ENCODE measurements around the gene NXNL1. TPM values are rescaled to one million over a fixed set of nuclear protein-coding genes. Genes with fewer than 3 reads are reported as not detected.
A peak's percentile ranks its signal among the peaks of the same experiment; 100 is the strongest.

Gene NXNL1
- total RNA-seq, 3 donors from 2014 or later, result not detected

DNA sequence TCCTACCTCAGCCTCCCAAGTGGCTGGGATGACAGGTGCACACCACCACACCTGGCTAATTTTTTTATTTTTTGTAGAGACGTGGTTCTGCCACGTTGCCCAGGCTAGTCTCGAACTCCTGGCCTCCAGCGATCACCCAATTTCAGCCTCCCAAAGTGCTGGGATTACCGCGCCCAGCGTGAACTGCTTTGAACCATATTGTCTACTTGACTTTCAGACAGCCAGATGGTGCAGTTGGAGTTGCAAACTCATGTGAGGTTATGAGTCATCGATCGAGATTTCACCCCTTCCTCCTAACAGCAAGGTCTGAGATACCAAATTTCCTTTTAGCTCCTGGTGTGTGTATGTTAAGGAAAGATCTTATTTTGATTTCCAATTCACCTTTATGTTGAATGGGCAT lies 12.3 kb upstream of the NXNL1 start:
- Mint-ChIP-seq H3K27me3 (ENCODE audit: low read depth) (no peaks in the 10 kb centered on the region), H3K4me3 (peak overlapping the region; percentile 11), H3K36me3 (ENCODE audit: insufficient read depth) (no peaks in the 10 kb centered on the region), H3K9me3 (no peaks in the 10 kb centered on the region), H3K4me1 (ENCODE audit: low read depth) (peaks cover 25% of the 10 kb centered on the region)
- DNase-seq (no peak), ATAC-seq (no peak)

DNA sequence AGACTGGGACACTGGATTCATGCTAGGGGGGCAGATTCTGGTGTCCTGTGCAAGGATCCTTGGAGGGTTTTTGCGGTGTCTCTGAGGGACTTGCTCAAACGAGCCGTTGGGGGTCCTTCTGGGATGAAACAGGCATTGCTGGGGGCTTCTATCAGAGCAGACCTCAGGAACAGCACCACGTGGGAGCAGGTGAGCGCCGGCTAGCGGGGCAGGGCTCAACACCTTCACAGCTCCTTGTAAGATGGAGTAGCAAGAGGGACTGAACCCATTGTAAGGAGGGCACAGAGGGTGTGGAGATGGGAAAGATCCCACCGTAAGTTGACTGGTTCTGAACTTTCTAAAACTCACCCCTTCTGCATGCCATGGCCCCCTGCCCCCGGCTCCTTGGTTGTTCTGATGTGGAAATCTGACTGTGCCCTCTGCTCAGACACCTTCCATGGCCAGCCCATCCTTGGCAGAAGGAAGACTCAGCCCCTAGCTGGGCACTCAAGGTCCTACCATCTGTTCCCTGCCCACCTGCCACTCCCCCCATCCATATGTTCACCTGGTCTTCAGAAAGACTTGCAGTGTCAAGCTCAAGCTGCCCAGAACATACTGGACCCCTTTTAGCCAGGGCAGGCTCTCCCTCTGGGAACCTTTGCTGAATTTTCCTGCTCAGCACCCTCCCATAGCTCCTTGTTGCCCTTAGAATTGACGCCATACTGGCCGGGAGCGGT lies 10.8 kb upstream of the NXNL1 start:
- H3K9me3 Mint-ChIP-seq, result no peaks in the 10 kb centered on the region
- peak overlapping the region; percentile 91 for H3K4me3 Mint-ChIP-seq
- no peak for ATAC-seq
- no peak for DNase-seq
- peaks cover 25% of the 10 kb centered on the region for H3K4me1 Mint-ChIP-seq (ENCODE audit: low read depth)
- no peaks in the 10 kb centered on the region for H3K27me3 Mint-ChIP-seq (ENCODE audit: low read depth)
- no peaks in the 10 kb centered on the region for H3K36me3 Mint-ChIP-seq (ENCODE audit: insufficient read depth)

DNA sequence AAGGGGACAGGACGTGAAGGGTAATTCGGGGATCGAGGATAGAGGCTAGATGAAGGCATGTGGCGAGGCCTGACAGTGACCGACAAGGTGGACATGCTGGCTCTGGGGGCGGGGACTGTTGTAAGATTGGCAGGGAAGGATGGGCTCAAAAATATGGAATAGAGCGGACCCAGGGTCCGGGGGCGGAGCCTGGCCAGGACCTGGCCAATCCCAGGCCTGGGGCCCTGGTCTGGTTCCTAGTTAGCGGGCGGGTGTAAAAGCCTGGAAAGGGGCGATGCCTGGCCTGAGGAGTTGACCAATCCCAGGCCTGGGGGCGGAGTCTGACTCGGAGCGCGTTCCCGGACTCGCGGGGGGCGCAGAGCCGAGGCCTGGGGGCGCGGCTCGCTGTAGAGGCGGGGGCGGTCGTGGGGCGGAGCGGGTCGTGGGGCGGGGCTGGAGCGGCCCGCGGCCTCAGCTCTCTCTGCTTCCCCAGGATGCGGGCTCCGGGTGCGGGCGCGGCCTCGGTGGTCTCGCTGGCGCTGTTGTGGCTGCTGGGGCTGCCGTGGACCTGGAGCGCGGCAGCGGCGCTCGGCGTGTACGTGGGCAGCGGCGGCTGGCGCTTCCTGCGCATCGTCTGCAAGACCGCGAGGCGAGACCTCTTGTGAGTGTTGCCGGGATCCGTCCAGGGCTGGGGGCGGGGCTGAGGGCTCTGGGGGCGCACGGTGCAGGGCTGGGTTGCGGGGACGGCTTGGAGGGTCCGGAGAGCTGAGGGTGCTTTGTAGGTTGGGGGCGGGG lies 9.5 kb upstream of the NXNL1 start, which contains the start of gene SLC27A1:
SLC27A1 (plus strand) TSS at position 457 of the 774 bp plus-strand sequence; CDS start at position 474, 17 bp downstream.
- DNase-seq (peak; percentile 84), ATAC-seq (peak; percentile 88 to 91)
- H3K36me3 Mint-ChIP-seq (ENCODE audit: insufficient read depth), result no peaks in the 10 kb centered on the region
- H3K4me1 Mint-ChIP-seq (ENCODE audit: low read depth), result peaks cover 28% of the 10 kb centered on the region
- peak within 1 kb of the TSS; percentile 91 for H3K4me3 Mint-ChIP-seq
- no peaks in the 10 kb centered on the region for H3K9me3 Mint-ChIP-seq
- H3K27me3 Mint-ChIP-seq (ENCODE audit: low read depth), result no peaks in the 10 kb centered on the region

DNA sequence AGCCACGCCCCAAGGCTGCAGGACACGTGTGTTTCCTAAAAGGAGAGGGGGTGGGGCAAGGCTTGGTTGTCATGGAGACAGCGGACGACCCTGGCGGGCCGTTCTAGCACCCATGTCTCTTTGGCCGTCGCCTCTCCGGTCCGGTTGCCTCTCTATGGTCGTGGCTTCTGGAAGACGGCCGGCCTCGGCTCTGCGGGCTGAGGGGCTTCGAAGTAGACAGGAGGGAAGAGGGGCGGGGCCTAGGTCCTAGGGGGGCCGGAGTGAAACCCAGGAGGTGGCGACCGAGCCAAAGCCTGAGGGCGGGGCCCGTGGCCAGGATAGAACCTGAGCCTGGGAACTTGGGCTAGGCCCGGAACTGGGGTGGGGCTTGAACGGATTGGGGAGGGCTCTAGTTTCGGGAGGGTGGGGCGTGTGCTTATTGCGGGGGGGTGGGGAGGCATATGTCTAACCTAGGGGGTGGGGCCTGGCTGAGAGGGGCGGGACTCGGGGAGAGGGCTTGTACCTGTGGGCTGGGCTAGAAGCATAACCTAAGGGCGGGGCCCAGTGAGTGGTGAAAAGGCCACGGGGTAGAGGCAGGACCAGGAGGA lies 8.8 kb upstream of the NXNL1 start:
- DNase-seq, result peak; percentile 91
- H3K27me3 Mint-ChIP-seq (ENCODE audit: low read depth), result no peaks in the 10 kb centered on the region
- ATAC-seq, result peak; percentile 81 to 82
- H3K4me1 Mint-ChIP-seq (ENCODE audit: low read depth), result peaks cover 28% of the 10 kb centered on the region
- no peaks in the 10 kb centered on the region for H3K36me3 Mint-ChIP-seq (ENCODE audit: insufficient read depth)
- H3K4me3 Mint-ChIP-seq, result peak overlapping the region; percentile 91
- no peaks in the 10 kb centered on the region for H3K9me3 Mint-ChIP-seq

DNA sequence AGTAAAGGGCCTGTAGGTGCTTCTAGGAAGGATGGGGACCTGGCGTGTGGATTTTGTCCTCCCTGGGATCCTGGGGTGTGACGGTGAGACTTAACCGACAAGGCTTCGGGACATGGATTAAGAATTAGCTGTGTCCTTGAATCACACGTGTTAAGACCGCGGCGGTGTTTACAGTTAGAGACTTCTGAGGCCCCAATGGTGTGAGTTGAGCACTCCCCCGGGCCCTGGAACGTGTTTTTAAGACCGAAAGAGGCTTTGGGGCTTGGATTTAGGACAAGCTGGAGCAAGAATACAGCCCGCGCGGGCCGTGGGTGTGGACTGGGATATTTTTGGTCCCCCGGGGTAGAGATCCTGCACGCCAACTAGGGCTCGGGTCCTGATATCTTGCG lies 8.4 kb upstream of the NXNL1 start:
- Mint-ChIP-seq H3K9me3 (no peaks in the 10 kb centered on the region), H3K27me3 (ENCODE audit: low read depth) (no peaks in the 10 kb centered on the region), H3K4me1 (ENCODE audit: low read depth) (peaks cover 28% of the 10 kb centered on the region), H3K4me3 (peak overlapping the region; percentile 91), H3K36me3 (ENCODE audit: insufficient read depth) (no peaks in the 10 kb centered on the region)
- no peak for DNase-seq
- ATAC-seq, result no peak

DNA sequence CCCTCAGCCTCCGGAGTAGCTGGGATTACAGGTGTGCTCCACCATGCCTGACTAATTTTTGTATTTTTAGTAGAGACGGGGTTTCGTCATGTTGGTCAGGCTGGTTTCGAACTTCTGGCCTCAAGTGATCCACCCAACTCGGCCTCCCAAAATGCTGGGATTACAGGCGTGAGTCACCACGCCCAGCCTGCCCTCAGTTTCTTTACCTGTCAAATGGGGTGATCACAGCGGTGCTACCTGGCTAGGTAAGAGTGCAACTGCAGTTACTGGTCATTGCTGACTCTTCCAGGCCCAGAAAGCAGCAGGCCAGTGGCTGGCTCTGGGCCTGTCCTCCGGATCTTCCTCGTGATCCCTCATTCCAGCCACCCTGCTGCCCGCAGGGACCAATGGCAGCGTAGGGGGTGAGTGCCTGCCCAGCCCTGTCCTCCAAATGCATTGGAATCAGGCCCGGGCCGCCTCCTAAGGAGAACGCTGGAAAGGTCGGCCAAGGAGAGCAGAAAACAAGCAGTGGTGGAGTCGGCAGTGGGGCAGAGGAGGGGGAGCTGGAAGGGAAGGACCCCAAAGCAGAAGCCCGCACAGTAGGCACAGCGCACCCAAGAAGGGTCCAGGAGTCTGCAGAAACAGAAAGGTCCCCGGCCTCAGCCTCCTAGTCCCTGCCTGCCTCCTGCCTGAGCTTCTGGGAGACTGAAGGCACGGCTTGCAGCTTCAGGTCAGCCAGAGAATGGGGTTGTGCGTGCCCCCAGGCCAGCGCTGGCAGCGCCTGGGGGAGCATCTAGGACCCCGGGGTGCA lies 7.8 kb upstream of the NXNL1 start:
- Mint-ChIP-seq H3K4me3 (peak overlapping the region; percentile 91), H3K4me1 (ENCODE audit: low read depth) (peaks cover 27% of the 10 kb centered on the region), H3K27me3 (ENCODE audit: low read depth) (no peaks in the 10 kb centered on the region), H3K9me3 (no peaks in the 10 kb centered on the region), H3K36me3 (ENCODE audit: insufficient read depth) (no peaks in the 10 kb centered on the region)
- ATAC-seq (no peak), DNase-seq (no peak)

DNA sequence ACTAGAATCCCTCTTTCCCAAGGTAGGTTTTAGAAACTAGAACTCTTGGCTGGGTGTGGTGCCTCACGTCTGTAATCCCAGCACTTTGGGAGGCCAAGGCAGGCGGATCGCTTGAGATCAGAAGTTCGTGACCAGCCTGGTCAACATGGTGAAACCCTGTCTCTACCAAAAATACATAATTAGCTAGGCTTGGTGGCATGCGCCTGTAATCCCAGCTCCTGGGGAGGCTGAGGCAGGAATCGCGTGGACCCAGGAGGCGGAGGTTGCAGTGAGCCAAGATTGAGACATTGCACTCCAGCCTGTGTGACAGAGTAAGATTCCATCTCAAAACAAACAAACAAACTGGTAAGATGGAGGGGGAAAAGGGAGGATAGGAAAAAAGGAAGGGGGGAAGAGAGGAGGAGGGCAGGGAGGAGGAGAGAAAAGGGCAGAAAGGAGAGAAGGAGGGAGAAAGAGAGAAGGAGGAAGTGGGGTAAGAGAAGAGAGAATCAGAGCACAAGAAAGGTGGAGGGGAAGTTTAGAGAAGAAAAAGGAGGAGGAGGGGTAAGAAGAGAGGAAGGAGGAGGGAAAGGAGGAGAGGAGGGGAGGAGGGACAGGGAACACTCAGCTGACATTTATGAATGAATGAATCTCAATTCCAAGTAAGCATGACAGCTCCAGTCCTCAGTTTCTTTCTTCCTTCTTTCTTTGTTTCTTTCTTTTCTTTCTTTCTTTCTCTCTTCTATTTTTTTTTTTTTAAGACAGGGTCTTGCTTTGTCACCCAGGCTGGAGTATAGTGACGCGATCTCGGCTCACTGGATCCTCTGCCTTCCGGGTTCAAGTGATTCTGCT lies 7.0 kb upstream of the NXNL1 start:
- no peak overlapping the region for H3K4me3 Mint-ChIP-seq
- H3K9me3 Mint-ChIP-seq, result no peaks in the 10 kb centered on the region
- H3K36me3 Mint-ChIP-seq (ENCODE audit: insufficient read depth), result no peaks in the 10 kb centered on the region
- ATAC-seq (no peak), DNase-seq (no peak)
- peaks cover 21% of the 10 kb centered on the region for H3K4me1 Mint-ChIP-seq (ENCODE audit: low read depth)
- H3K27me3 Mint-ChIP-seq (ENCODE audit: low read depth), result peaks cover under 1% of the 10 kb centered on the region

DNA sequence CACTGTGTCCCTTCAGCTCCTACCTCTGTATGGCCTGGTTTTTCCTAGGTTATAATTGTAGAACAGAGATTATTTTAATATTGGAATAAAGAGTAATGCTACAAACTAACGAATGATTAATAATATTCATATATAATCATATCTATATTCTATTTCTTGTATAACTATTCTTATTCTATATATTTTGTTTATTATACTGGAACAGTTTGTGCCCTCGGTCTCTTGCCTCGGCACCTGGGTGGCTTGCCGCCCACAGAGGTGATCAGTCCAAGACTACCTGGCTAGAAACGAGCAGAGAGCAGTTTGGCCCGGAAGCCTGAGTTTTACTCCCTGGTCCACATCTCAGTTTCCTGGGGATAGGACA lies 5.7 kb upstream of the NXNL1 start:
- Mint-ChIP-seq H3K36me3 (ENCODE audit: insufficient read depth) (no peaks in the 10 kb centered on the region), H3K27me3 (ENCODE audit: low read depth) (peaks cover 2% of the 10 kb centered on the region), H3K4me3 (no peak overlapping the region), H3K4me1 (ENCODE audit: low read depth) (peaks cover 21% of the 10 kb centered on the region), H3K9me3 (no peaks in the 10 kb centered on the region)
- no peak for DNase-seq
- no peak for ATAC-seq

DNA sequence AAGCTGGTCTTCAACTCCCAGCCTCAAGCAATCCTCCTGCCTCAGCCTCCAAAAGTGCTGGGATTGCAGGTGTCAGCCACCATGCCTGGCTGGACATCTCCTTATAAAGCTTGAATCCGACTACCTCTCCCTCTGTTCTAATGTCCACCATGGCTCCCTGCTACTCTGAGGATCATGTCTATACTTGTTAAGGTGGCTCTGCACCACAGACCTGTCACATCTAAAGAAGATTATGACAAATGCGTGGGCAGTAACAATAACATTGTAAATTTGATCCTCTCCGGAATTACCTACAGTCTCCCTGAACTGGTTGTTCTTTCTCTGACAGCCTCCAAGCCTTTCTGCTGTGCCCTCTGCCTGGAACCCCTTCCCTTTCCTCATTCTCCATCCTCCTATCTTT lies 1.8 kb downstream of the NXNL1 start:
- Mint-ChIP-seq H3K4me3 (no peak overlapping the region), H3K27me3 (ENCODE audit: low read depth) (peaks cover 36% of the 10 kb centered on the region), H3K9me3 (no peaks in the 10 kb centered on the region), H3K4me1 (ENCODE audit: low read depth) (peaks cover 2% of the 10 kb centered on the region), H3K36me3 (ENCODE audit: insufficient read depth) (no peaks in the 10 kb centered on the region)
- no peak for DNase-seq
- ATAC-seq, result no peak

DNA sequence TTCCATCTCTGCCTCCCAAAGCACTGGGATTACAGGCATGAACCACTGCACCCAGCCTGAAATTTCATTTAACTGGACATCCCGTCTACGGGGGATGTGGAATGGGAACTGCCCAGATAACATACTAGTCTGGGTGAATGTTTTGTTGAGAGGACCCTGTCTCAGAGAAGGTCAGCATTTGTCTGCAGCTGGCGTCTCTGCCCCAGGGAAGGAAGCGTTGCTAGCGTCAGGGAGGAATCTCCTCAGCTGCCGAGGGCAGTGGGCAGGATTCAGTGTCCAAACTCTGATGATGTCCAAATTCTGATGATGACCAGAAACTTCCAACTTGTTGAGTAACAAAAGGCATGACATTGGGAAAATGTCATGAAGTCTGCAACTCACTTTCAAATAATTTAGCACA lies 3.1 kb downstream of the NXNL1 start:
- ATAC-seq (no peak), DNase-seq (no peak)
- Mint-ChIP-seq H3K36me3 (ENCODE audit: insufficient read depth) (no peaks in the 10 kb centered on the region), H3K9me3 (no peaks in the 10 kb centered on the region), H3K27me3 (ENCODE audit: low read depth) (peaks cover 41% of the 10 kb centered on the region), H3K4me1 (ENCODE audit: low read depth) (peaks cover 6% of the 10 kb centered on the region), H3K4me3 (no peak overlapping the region)

DNA sequence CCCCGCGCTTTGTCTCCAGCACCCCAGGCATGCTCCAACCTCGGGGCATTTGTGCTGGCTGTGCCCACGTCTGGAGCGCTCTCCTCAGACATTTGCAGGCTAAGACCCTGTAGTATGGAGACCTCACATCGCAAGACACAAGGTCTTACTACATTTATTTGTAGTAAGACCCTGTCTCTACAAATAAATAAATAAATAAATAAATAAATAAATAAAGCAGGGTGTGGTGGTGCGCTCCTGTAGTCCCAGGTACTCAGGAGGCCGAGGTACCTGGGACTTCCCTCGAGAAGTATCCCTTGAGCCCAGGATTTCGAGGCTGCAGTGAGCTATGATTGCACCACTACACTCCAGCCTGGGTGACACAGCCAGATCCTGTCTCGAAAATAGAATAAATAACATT lies 4.6 kb downstream of the NXNL1 start:
- DNase-seq, result no peak
- no peaks in the 10 kb centered on the region for H3K36me3 Mint-ChIP-seq (ENCODE audit: insufficient read depth)
- no peaks in the 10 kb centered on the region for H3K9me3 Mint-ChIP-seq
- ATAC-seq, result no peak
- H3K4me1 Mint-ChIP-seq (ENCODE audit: low read depth), result peaks cover 6% of the 10 kb centered on the region
- no peak overlapping the region for H3K4me3 Mint-ChIP-seq
- H3K27me3 Mint-ChIP-seq (ENCODE audit: low read depth), result peaks cover 39% of the 10 kb centered on the region

DNA sequence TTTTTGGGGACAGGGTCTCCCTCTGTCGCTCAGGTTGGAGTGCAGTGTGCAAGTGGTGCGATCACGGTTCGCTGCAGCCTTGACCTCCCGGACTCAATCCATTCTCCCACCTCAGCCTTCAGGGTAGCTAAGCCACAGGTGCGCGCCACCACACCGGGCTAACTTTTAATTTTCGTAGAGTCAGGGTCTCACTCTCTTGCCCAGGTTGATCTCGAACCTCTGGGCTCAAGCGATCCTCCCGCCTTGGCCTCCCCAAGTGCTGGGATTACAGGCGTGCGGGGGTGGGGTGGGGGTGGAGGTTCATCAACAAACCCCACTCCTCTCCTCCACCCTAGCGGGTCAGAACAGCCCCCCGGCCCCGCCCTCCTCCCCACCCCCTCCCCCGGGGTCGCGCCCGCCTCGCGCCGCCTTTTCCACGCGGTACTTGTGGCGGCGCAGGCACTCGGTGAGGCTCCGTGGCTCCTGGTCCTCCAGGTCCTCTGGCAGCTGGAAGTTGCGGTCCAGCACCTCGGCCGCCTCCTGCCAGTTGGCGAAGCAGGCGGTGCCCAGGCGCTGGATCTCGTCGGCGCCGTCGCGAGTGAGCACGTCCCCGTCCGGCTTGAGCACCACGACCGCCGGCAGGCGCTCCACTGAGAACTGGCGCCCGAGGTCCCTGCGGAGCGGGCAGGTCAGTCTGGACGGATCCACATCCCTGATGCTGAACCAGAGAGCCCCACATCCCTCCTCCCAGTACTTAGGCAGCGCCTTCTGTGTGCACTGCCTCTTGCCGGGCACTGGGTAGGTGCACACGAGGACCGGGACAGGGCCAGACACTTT lies 5.2 kb downstream of the NXNL1 start:
- DNase-seq (no peak), ATAC-seq (peak in 1 of 2 donors; percentile 19)
- H3K36me3 Mint-ChIP-seq (ENCODE audit: insufficient read depth), result no peaks in the 10 kb centered on the region
- no peak overlapping the region for H3K4me3 Mint-ChIP-seq
- peaks cover 38% of the 10 kb centered on the region for H3K27me3 Mint-ChIP-seq (ENCODE audit: low read depth)
- no peaks in the 10 kb centered on the region for H3K9me3 Mint-ChIP-seq
- peaks cover 10% of the 10 kb centered on the region for H3K4me1 Mint-ChIP-seq (ENCODE audit: low read depth)

DNA sequence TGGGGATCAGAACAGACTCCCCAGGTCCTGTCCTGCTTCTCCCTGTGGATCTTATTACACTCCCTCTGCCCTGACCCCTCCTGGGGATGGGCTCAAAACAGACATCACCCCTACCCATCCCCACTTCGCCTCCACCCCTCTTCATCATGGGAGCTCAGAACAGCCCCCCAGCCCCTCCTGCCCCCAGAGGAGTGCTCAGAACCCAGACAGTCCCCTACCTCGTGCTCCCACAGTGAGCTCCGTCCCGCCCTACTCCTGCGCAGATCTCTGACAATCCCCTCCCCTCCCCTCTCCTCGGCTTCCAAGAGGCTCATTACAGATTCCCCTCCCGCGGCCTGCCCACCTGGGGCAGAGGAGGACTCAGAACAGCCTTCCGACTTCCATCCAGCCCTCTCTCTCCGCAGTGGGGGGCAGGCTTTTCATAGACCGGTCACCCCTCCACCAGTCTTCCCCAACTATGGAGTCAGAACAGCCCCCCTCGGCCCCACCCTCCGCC lies 6.1 kb downstream of the NXNL1 start:
- Mint-ChIP-seq H3K27me3 (ENCODE audit: low read depth) (peaks cover 42% of the 10 kb centered on the region), H3K9me3 (no peaks in the 10 kb centered on the region), H3K36me3 (ENCODE audit: insufficient read depth) (no peaks in the 10 kb centered on the region), H3K4me1 (ENCODE audit: low read depth) (peaks cover 18% of the 10 kb centered on the region), H3K4me3 (no peak overlapping the region)
- no peak for DNase-seq
- no peak for ATAC-seq

All from activated T-cell treated with anti-CD3 and anti-CD28 coated beads, Interleukin-2, amount 50 U/mL, for 4 hours (primary cell).